H1 (cell line): ENCODE measurements around the gene FAM209A. TPM values are rescaled to one million over a fixed set of nuclear protein-coding genes. Genes with fewer than 3 reads are reported as not detected.

ENCODE experiments used
- CTCF ChIA-PET: fragments of 300-600 bp; sonication (Branson Sonifier 250); formaldehyde crosslinking; loops from one replicate; lab custom pipeline; 2021; ENCODE audit not compliant: partially characterized antibody; lab: Charles Lee
- POLR2A ChIA-PET: fragments of 300-600 bp; sonication (Branson Sonifier 250); formaldehyde crosslinking; loops from one replicate; lab custom pipeline; 2021; ENCODE audit warnings: inconsistent platforms; ENCODE audit not compliant: partially characterized antibody; lab: Charles Lee
- DNase-seq, 2 experiments: peaks; one replicate each; pipeline versions ENCODE4 v3.0.0 to v3.0.0-alpha.2; 2010 to 2022; ENCODE audit warnings: low spot score in 2 of 2, low read depth in 1 of 2, mixed read lengths in 1 of 2
- FAIRE-seq: peaks from 2 replicates; lab custom pipeline; 2011; peaks lifted over from hg19 to GRCh38; lab: Jason Lieb, UNC
- H2AFZ ChIP-seq: 2 replicates; pipeline ENCODE4 v1.8.1; 2012; ENCODE audit warnings: low read length, inconsistent platforms
- H2AK5ac ChIP-seq: 2 replicates; pipeline ENCODE4 v1.6.1; 2013; ENCODE audit warnings: low read depth, low read length
- H2BK120ac ChIP-seq: replicated peaks from 2 replicates; pipeline ENCODE3; 2013; ENCODE audit warnings: low read depth, low read length, inconsistent platforms
- H2BK12ac ChIP-seq: 2 replicates; pipeline ENCODE4 v1.6.1; 2013; ENCODE audit warnings: low read depth, low read length
- H2BK15ac ChIP-seq: 2 replicates; pipeline ENCODE4 v1.6.1; 2013; ENCODE audit warnings: low read length
- H2BK20ac ChIP-seq: 2 replicates; pipeline ENCODE4 v1.6.1; 2013; ENCODE audit warnings: low read length
- H2BK5ac ChIP-seq: 2 replicates; pipeline ENCODE4 v1.6.1; 2013; ENCODE audit warnings: low read depth, low read length
- H3K14ac ChIP-seq: 2 replicates; pipeline ENCODE4 v1.6.1; 2013; ENCODE audit warnings: inconsistent platforms; ENCODE audit not compliant: insufficient read length
- H3K18ac ChIP-seq: 2 replicates; pipeline ENCODE4 v1.6.1; 2013; ENCODE audit warnings: low read length; ENCODE audit errors: extremely low read depth
- H3K23ac ChIP-seq: 2 replicates; pipeline ENCODE4 v1.6.1; 2013; ENCODE audit warnings: inconsistent platforms; ENCODE audit not compliant: insufficient read length
- H3K23me2 ChIP-seq: 2 replicates; pipeline ENCODE4 v1.6.1; 2013; ENCODE audit warnings: low read depth, low read length
- H3K27ac ChIP-seq: 2 replicates; pipeline ENCODE4 v1.6.1; 2011; ENCODE audit warnings: low read depth, low read length, inconsistent platforms
- H3K27me3 ChIP-seq, 4 experiments: replicated peaks in 1 of 4; 1 replicate in 1 of 4; 2 replicates in 3 of 4; pipeline versions ENCODE4 v1.6.1 to v1.8.1; 2011 to 2013; ENCODE audit warnings: low read length in 3 of 4, mild to moderate bottlenecking in 3 of 4, inconsistent platforms in 2 of 4, mixed read lengths in 2 of 4, moderate library complexity in 1 of 4; ENCODE audit not compliant: control insufficient read depth in 3 of 4, insufficient read depth in 3 of 4; ENCODE audit errors: extremely low read depth in 1 of 4
- H3K36me3 ChIP-seq, 4 experiments: 2 replicates each; pipeline versions ENCODE4 v1.6.1 to v1.8.1; 2011 to 2013; ENCODE audit warnings: mild to moderate bottlenecking in 4 of 4, low read length in 3 of 4, moderate library complexity in 2 of 4, control low read depth in 1 of 4, inconsistent platforms in 1 of 4; ENCODE audit not compliant: insufficient read depth in 4 of 4, control insufficient read depth in 2 of 4
- H3K4ac ChIP-seq: replicated peaks from 2 replicates; pipeline ENCODE3; 2013; ENCODE audit warnings: low read length, low read depth, mixed read lengths, inconsistent platforms; ENCODE audit not compliant: insufficient read length
- H3K4me1 ChIP-seq, 4 experiments: replicated peaks in 1 of 4; 1 replicate in 1 of 4; 2 replicates in 3 of 4; pipeline versions ENCODE4 v1.6.1 to v1.8.1; 2011 to 2013; ENCODE audit warnings: low read length in 3 of 4, inconsistent platforms in 2 of 4, mixed read lengths in 1 of 4; ENCODE audit not compliant: insufficient read depth in 4 of 4, control insufficient read depth in 3 of 4
- H3K4me2 ChIP-seq, 2 experiments: 2 replicates each; pipeline versions ENCODE4 v1.6.1 to v1.8.1; 2011 to 2013; ENCODE audit warnings: low read depth in 2 of 2, low read length in 2 of 2, control low read depth in 1 of 2, inconsistent platforms in 1 of 2, mild to moderate bottlenecking in 1 of 2; ENCODE audit not compliant: insufficient read depth in 1 of 2
- H3K4me3 ChIP-seq, 4 experiments: fragments of 200-600, 300-600 bp in 1 of 4; sonication (generic), shearing (Covaris generic), sonication (Bioruptor Twin) in 1 of 4; 2 replicates each; pipeline versions ENCODE4 v1.5.1 to v1.8.1; 2011 to 2016; ENCODE audit warnings: low read length in 4 of 4, low read depth in 3 of 4, control low read depth in 2 of 4, inconsistent platforms in 2 of 4, mild to moderate bottlenecking in 2 of 4, mixed read lengths in 1 of 4, moderate library complexity in 1 of 4; ENCODE audit not compliant: insufficient read depth in 2 of 4; ENCODE audit errors: extremely low read depth in 1 of 4
- H3K56ac ChIP-seq: replicated peaks from 2 replicates; pipeline ENCODE3; 2013; ENCODE audit warnings: low read depth, mild to moderate bottlenecking, mixed read lengths, low read length, inconsistent platforms; ENCODE audit not compliant: insufficient read length
- H3K79me1 ChIP-seq: 2 replicates; pipeline ENCODE4 v1.6.1; 2013; ENCODE audit warnings: low read depth, low read length, control low read depth
- H3K79me2 ChIP-seq, 2 experiments: 2 replicates each; pipeline versions ENCODE4 v1.6.1 to v1.8.1; 2012 to 2013; ENCODE audit warnings: low read length in 2 of 2, mild to moderate bottlenecking in 2 of 2, inconsistent platforms in 1 of 2; ENCODE audit not compliant: insufficient read depth in 2 of 2, control insufficient read depth in 1 of 2
- H3K9ac ChIP-seq, 4 experiments: replicated peaks in 1 of 4; 1 replicate in 1 of 4; 2 replicates in 3 of 4; pipeline versions ENCODE4 v1.6.1 to v1.8.1; 2011 to 2013; ENCODE audit warnings: low read depth in 3 of 4, low read length in 3 of 4, control low read depth in 2 of 4, mild to moderate bottlenecking in 2 of 4, moderate library complexity in 2 of 4, inconsistent platforms in 1 of 4; ENCODE audit errors: extremely low read depth in 1 of 4
- H3K9me3 ChIP-seq, 2 experiments: 2 replicates each; pipeline versions ENCODE4 v1.6.1 to v1.8.1; 2012 to 2013; ENCODE audit warnings: mild to moderate bottlenecking in 2 of 2, moderate library complexity in 2 of 2, control low read depth in 1 of 2, inconsistent platforms in 1 of 2, low read depth in 1 of 2, low read length in 1 of 2, mixed read lengths in 1 of 2; ENCODE audit not compliant: insufficient read depth in 2 of 2
- H4K20me1 ChIP-seq, 2 experiments: replicated peaks in 1 of 2; 2 replicates each; pipeline versions ENCODE3 to v1.8.1; 2011 to 2013; ENCODE audit warnings: inconsistent platforms in 2 of 2, low read length in 2 of 2, mild to moderate bottlenecking in 1 of 2; ENCODE audit not compliant: insufficient read depth in 2 of 2, control insufficient read depth in 1 of 2
- H4K5ac ChIP-seq: 2 replicates; pipeline ENCODE4 v1.6.1; 2013; ENCODE audit warnings: low read length, low read depth, mixed read lengths, inconsistent platforms; ENCODE audit not compliant: insufficient read length
- H4K8ac ChIP-seq: 2 replicates; pipeline ENCODE4 v1.8.0; 2013; ENCODE audit warnings: mild to moderate bottlenecking, moderate library complexity, low read length, inconsistent platforms; ENCODE audit not compliant: insufficient read depth; ENCODE audit errors: extremely low read depth
- H4K91ac ChIP-seq: replicated peaks from 2 replicates; pipeline ENCODE3; 2013; ENCODE audit warnings: low read length, mixed read lengths, inconsistent platforms; ENCODE audit not compliant: insufficient read length
- HDAC6 ChIP-seq: IDR thresholded peaks from one replicate; pipeline ENCODE4 v1.7.1; 2012; ENCODE audit warnings: low read depth, mild to moderate bottlenecking, inconsistent platforms, low read length, moderate library complexity
- MAFK ChIP-seq: IDR thresholded peaks from 2 replicates; pipeline ENCODE4 v1.6.1; 2012; ENCODE audit warnings: low read depth, mild to moderate bottlenecking, improper control_type of control experiment, low read length
- RAD21 ChIP-seq, 2 experiments: IDR thresholded peaks in 1 of 2; conservative IDR thresholded peaks in 1 of 2; 2 replicates each; pipeline ENCODE4 v1.6.1; 2011; ENCODE audit warnings: low read depth in 2 of 2, low read length in 2 of 2, improper control_type of control experiment in 1 of 2, inconsistent platforms in 1 of 2, mild to moderate bottlenecking in 1 of 2, moderate library complexity in 1 of 2
- TCF12 ChIP-seq: IDR thresholded peaks from 2 replicates; pipeline ENCODE4 v1.6.1; 2011; ENCODE audit warnings: low read depth, mild to moderate bottlenecking, low read length
- WGBS, 2 experiments: shearing (Covaris generic) in 1 of 2; methylation state at CpG; one replicate each; pipeline versions ENCODE4 v1.1.6 to v1.1.7; 2013 to 2015; ENCODE audit warnings: low lambda C conversion rate in 2 of 2, mixed read lengths in 2 of 2, inconsistent platforms in 1 of 2, low coverage in 1 of 2, missing lambda C conversion rate in 1 of 2; ENCODE audit not compliant: insufficient replicate concordance in 2 of 2, insufficient coverage in 1 of 2, insufficient read length in 1 of 2; ENCODE audit errors: extremely low coverage in 1 of 2, missing lambda C conversion rate in 1 of 2; 5-methylcytosine and 5-hydroxymethylcytosine counted together
- polyA plus RNA-seq, 7 experiments: library from polyadenylated mRNA; depleted of rRNA in 3 of 7; stranded (reverse) in 5 of 7; unstranded in 2 of 7; fragments of >200 nt in 5 of 7; fragments of 200-250 nt in 2 of 7; gene quantifications; 1 replicate in 5 of 7; 2 replicates in 1 of 7; 4 replicates in 1 of 7; pipeline versions ENCODE4 v1.2.1 to v1.2.3, GENCODE V29; 2011 to 2013; ENCODE audit warnings: missing spikeins in 2 of 7, mixed read lengths in 2 of 7
- total RNA-seq: library from RNA; stranded (reverse); fragmentation: NEBNext Ultra II Directional; extraction: Animal tissue kit (Norgen Biotek cat#: 25700); gene quantifications from 2 replicates; pipeline ENCODE4 v1.2.1, GENCODE V29; 2021

FAM209A gene
- total and polyA plus RNA-seq, 2 of the 8 experiments (the other 6 are each of a cell fraction or from before 2014, with no cell fraction given): 0.15 TPM; not detected in 1

DNA sequence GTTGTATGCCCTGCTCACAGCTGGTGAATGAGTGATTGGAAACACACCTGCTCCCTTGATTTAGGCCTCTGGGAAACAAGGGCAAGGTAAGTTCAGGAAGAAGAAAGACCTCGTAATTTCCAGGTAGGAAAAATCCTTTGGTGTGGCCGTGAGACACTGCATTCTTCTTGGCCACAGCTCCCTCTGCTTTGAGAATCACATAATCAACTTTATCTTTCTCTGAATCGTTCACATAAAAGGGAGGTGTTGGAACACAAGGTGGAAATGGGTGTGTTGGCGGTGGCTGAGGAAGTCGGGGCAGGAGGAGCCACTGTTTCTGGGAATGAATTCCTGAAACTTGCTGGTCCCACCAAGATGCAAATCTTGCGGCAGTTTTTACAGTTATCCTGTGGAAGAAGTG is 34.4 kb downstream of the FAM209A start:
- no peaks in the 10 kb centered on the region for H3K79me2 ChIP-seq
- no peak overlapping the region for H4K5ac ChIP-seq
- no peak overlapping the region for H3K14ac ChIP-seq
- no peak overlapping the region for H3K18ac ChIP-seq
- no peak overlapping the region for H2AK5ac ChIP-seq
- H3K4me2 ChIP-seq: no peak overlapping the region
- ChIA-PET POLR2A (no interaction called here), CTCF (interaction anchor here (1.2 to 1.6 kb wide), 3 partner anchors 11 to 285 kb away, joined by 3 to 6 read pairs (median 5); no protein-coding TSS in a partner anchor)
- no peak overlapping the region for H3K23ac ChIP-seq
- H3K4ac ChIP-seq: no peak overlapping the region
- no peaks in the 10 kb centered on the region for H3K27me3 ChIP-seq
- H2BK5ac ChIP-seq: no peak overlapping the region
- no peak overlapping the region for H3K56ac ChIP-seq
- H3K4me3 ChIP-seq: no peak overlapping the region
- H3K23me2 ChIP-seq: no peaks in the 10 kb centered on the region
- no peak overlapping the region for H4K91ac ChIP-seq
- no peak overlapping the region for H2BK20ac ChIP-seq
- H2BK120ac ChIP-seq: no peak overlapping the region
- no peak for DNase-seq
- H3K27ac ChIP-seq: no peak overlapping the region
- WGBS, 2 experiments: 80% methylated on average over 6 of the region's 6 CpGs; no CpG with 5 or more reads in 1 of the 2 experiments
- H3K9me3 ChIP-seq: no peaks in the 10 kb centered on the region
- no peak overlapping the region for H4K8ac ChIP-seq
- no peaks in the 10 kb centered on the region for H3K79me1 ChIP-seq
- H4K20me1 ChIP-seq: no peaks in the 10 kb centered on the region
- no peak overlapping the region for H2BK12ac ChIP-seq
- no peaks in the 10 kb centered on the region for H3K36me3 ChIP-seq
- FAIRE-seq: no peak
- H3K9ac ChIP-seq: no peak overlapping the region
- peaks cover 0 to 2% (median 0%) of the 10 kb centered on the region in 4 experiments; a peak in 1 of 7 replicates for H3K4me1 ChIP-seq
- TF ChIP-seq HDAC6 (no peak), MAFK (no peak), RAD21 (IDR thresholded peaks at IDR 0.05 in 1 of 2, conservative IDR thresholded peaks at IDR 0.05 in 1 of 2; ENCODE audit: low read depth in 2 of 2, low read length in 2 of 2) (no peak), TCF12 (no peak)
- H2AFZ ChIP-seq: no peak overlapping the region
- no peak overlapping the region for H2BK15ac ChIP-seq
